Measurements from ENCODE around the gene TSKU.

The TSKU gene

GRCh38 chr11:76740772-76741171 is 42.4 kb upstream of the TSKU start:
- Histone ChIP-seq H3K4me1 (ENCODE audit: low read depth, poor library complexity, severe bottlenecking) (no peaks in the 10 kb centered on the region), H2AFZ (ENCODE audit: low read depth) (no peak overlapping the region), H3K9ac (no peak overlapping the region), H4K20me1 (ENCODE audit: insufficient read depth) (no peaks in the 10 kb centered on the region), H3K27me3 (ENCODE audit: insufficient read depth, low read depth) (no peaks in the 10 kb centered on the region), H3K4me3 (IDR thresholded peaks at IDR 0.05; ENCODE audit: insufficient read depth, low read depth, low read length) (no peak overlapping the region), H3K4me2 (no peak overlapping the region), H3K36me3 (ENCODE audit: insufficient read depth) (no peaks in the 10 kb centered on the region), H3K79me2 (ENCODE audit: insufficient read depth, low read depth) (no peaks in the 10 kb centered on the region), H3K27ac (no peak overlapping the region)
- no peak for TF ChIP-seq CTCF (conservative IDR thresholded peaks at IDR 0.05; ENCODE audit: low read depth, low read length)

DNA sequence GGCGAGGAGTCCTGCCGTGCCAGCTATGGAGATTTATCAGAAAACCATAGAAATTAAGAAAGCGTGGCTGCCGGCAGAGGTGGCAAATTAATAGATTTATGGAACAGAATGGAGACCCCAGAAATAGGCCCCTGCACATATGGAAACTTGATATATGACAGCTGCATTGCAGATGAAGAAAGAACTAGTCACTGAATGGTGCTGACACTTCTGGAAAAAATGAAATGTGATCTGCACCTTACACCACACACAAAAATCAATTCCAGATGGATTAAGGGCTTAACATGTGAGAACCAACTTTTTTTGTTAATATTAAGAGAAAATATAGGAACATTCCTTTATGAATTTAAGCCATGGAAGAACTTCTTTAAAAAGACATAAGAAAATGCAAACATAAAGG is 40.3 kb upstream of the TSKU start:
- H2AFZ ChIP-seq (ENCODE audit: low read depth) = no peak overlapping the region
- no peak overlapping the region for H3K9ac ChIP-seq
- no peak for TF ChIP-seq CTCF (conservative IDR thresholded peaks at IDR 0.05; ENCODE audit: low read depth, low read length)
- H3K4me3 ChIP-seq (IDR thresholded peaks at IDR 0.05; ENCODE audit: insufficient read depth, low read depth, low read length) = no peak overlapping the region
- H3K79me2 ChIP-seq (ENCODE audit: insufficient read depth, low read depth) = no peaks in the 10 kb centered on the region
- no peak overlapping the region for H3K27ac ChIP-seq
- H3K4me2 ChIP-seq = no peak overlapping the region
- no peaks in the 10 kb centered on the region for H4K20me1 ChIP-seq (ENCODE audit: insufficient read depth)
- no peaks in the 10 kb centered on the region for H3K27me3 ChIP-seq (ENCODE audit: insufficient read depth, low read depth)
- H3K4me1 ChIP-seq (ENCODE audit: low read depth, poor library complexity, severe bottlenecking) = no peaks in the 10 kb centered on the region
- no peaks in the 10 kb centered on the region for H3K36me3 ChIP-seq (ENCODE audit: insufficient read depth)

DNA sequence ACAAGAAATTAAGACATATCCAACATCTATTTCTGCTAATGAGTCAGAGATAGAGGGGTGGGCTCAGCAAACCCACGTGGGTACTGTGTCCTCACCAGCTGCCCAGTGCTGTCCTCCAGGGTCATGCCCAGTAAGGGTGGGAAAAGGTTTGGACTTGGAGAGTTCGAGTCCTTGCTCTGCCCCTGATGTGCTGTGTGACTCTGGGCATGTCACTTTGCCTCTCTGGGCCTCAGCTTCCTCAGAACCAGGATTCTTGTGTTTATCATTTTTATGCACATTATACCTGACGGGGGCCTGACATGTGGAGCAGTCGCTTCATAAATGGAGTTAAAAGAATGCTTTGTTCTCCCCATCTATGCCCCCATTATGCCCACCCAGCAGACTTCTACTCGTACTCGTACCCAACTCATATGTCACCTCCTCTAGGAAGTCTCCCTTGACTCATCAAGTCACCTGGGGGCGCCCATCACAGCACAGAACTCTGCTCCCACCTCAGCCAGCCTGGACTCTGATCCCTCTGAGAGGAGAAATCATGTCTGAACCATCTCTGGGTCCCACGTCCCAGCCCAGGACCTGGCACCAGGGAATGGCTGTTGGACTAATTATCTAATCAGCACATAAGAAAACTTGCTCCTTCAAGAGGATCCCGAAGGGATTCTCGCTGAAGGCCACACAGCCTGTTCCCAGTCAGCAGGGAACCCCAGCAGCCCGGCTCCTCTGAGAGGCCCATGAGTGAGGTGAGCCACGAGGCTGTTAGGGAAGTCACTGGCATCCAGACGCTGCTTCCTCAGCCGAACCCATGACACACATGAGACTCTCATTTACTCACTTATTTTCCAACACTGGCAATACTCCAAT is 38.7 kb upstream of the TSKU start:
- no peak for TF ChIP-seq CTCF (conservative IDR thresholded peaks at IDR 0.05; ENCODE audit: low read depth, low read length)
- H3K4me1 ChIP-seq (ENCODE audit: low read depth, poor library complexity, severe bottlenecking) = no peaks in the 10 kb centered on the region
- H3K4me3 ChIP-seq (IDR thresholded peaks at IDR 0.05; ENCODE audit: insufficient read depth, low read depth, low read length) = no peak overlapping the region
- H4K20me1 ChIP-seq (ENCODE audit: insufficient read depth) = no peaks in the 10 kb centered on the region
- no peaks in the 10 kb centered on the region for H3K27me3 ChIP-seq (ENCODE audit: insufficient read depth, low read depth)
- H3K79me2 ChIP-seq (ENCODE audit: insufficient read depth, low read depth) = no peaks in the 10 kb centered on the region
- no peak overlapping the region for H2AFZ ChIP-seq (ENCODE audit: low read depth)
- H3K27ac ChIP-seq = no peak overlapping the region
- H3K36me3 ChIP-seq (ENCODE audit: insufficient read depth) = no peaks in the 10 kb centered on the region
- no peak overlapping the region for H3K9ac ChIP-seq
- H3K4me2 ChIP-seq = no peak overlapping the region

GRCh38 chr11:76745044-76745376 is 38.1 kb upstream of the TSKU start:
- TF ChIP-seq CTCF (conservative IDR thresholded peaks at IDR 0.05; ENCODE audit: low read depth, low read length) = no peak
- H2AFZ ChIP-seq (ENCODE audit: low read depth) = no peak overlapping the region
- no peaks in the 10 kb centered on the region for H3K4me1 ChIP-seq (ENCODE audit: low read depth, poor library complexity, severe bottlenecking)
- no peak overlapping the region for H3K4me2 ChIP-seq
- H4K20me1 ChIP-seq (ENCODE audit: insufficient read depth) = no peaks in the 10 kb centered on the region
- H3K27me3 ChIP-seq (ENCODE audit: insufficient read depth, low read depth) = no peaks in the 10 kb centered on the region
- H3K9ac ChIP-seq = no peak overlapping the region
- H3K79me2 ChIP-seq (ENCODE audit: insufficient read depth, low read depth) = no peaks in the 10 kb centered on the region
- H3K27ac ChIP-seq = no peak overlapping the region
- H3K36me3 ChIP-seq (ENCODE audit: insufficient read depth) = no peaks in the 10 kb centered on the region
- H3K4me3 ChIP-seq (IDR thresholded peaks at IDR 0.05; ENCODE audit: insufficient read depth, low read depth, low read length) = no peak overlapping the region

All from KMS-11 (cell line).